Measurements from ENCODE around the gene ARMS2.

The ARMS2 gene

GRCh38 chr10:122417667-122418066 is 36.8 kb upstream of the ARMS2 start (continued):
- peak; percentile 78; the same call in 1 of the 2 replicates for TF ChIP-seq PATZ1 (CRISPR knock-in tag; IDR thresholded peaks at IDR 0.05; ENCODE audit: borderline replicate concordance)
- TF ChIP-seq ARNTL (CRISPR knock-in tag; IDR thresholded peaks at IDR 0.05; ENCODE audit: borderline replicate concordance, low read depth): no peak
- TF ChIP-seq RARB (CRISPR knock-in tag; IDR thresholded peaks at IDR 0.05): no peak

GRCh38 chr10:122419016-122419415 is 35.4 kb upstream of the ARMS2 start:
- no peak for TF ChIP-seq PATZ1 (CRISPR knock-in tag; IDR thresholded peaks at IDR 0.05; ENCODE audit: borderline replicate concordance)
- no peak for TF ChIP-seq CREB5 (CRISPR knock-in tag; IDR thresholded peaks at IDR 0.05; ENCODE audit: low read depth)
- ATAC-seq: no peak

GRCh38 chr10:122419876-122420623 is 34.4 kb upstream of the ARMS2 start:
- ATAC-seq: peak; percentile 80
- TF ChIP-seq CREB5 (CRISPR knock-in tag; IDR thresholded peaks at IDR 0.05; ENCODE audit: low read depth) (no peak), SNAI2 (CRISPR knock-in tag; IDR thresholded peaks at IDR 0.05) (no peak), TCF4 (CRISPR knock-in tag; IDR thresholded peaks at IDR 0.05; ENCODE audit: borderline replicate concordance) (no peak), OSR1 (CRISPR knock-in tag; IDR thresholded peaks at IDR 0.05) (no peak), RARB (CRISPR knock-in tag; IDR thresholded peaks at IDR 0.05) (no peak), ISL1 (CRISPR knock-in tag; IDR thresholded peaks at IDR 0.05) (no peak), ESRRG (CRISPR knock-in tag; IDR thresholded peaks at IDR 0.05) (no peak), TOX (CRISPR knock-in tag; IDR thresholded peaks at IDR 0.05; ENCODE audit: borderline replicate concordance) (no peak), ARNTL (CRISPR knock-in tag; IDR thresholded peaks at IDR 0.05; ENCODE audit: borderline replicate concordance, low read depth) (no peak), ZNF565 (CRISPR knock-in tag; conservative IDR thresholded peaks at IDR 0.05; ENCODE audit: low read depth) (no peak), ZC3H10 (CRISPR knock-in tag; IDR thresholded peaks at IDR 0.05) (no peak), PATZ1 (CRISPR knock-in tag; IDR thresholded peaks at IDR 0.05; ENCODE audit: borderline replicate concordance) (no peak), CSRNP3 (CRISPR knock-in tag; IDR thresholded peaks at IDR 0.05) (no peak), CSDC2 (CRISPR knock-in tag; IDR thresholded peaks at IDR 0.05) (no peak), POU6F1 (CRISPR knock-in tag; IDR thresholded peaks at IDR 0.05; ENCODE audit: borderline replicate concordance, low read depth) (no peak), ZNF8 (CRISPR knock-in tag; IDR thresholded peaks at IDR 0.05) (no peak), ZFP30 (CRISPR knock-in tag; IDR thresholded peaks at IDR 0.05) (no peak), ZNF70 (CRISPR knock-in tag; IDR thresholded peaks at IDR 0.05) (no peak), ZFP3 (CRISPR knock-in tag; IDR thresholded peaks at IDR 0.05) (no peak), GLIS3 (CRISPR knock-in tag; IDR thresholded peaks at IDR 0.05) (no peak)
